Uterine smooth muscle cell (primary cell): ENCODE results near the gene TAF1B. TPM values are rescaled to one million over a fixed set of nuclear protein-coding genes. Genes with fewer than 3 reads are reported as not detected.

Source experiments
- total RNA-seq: library from RNA; depleted of rRNA; stranded (reverse); fragments of >200 nt; gene quantifications from 2 replicates; pipeline ENCODE4 v1.2.3, GENCODE V29; 2014

The TAF1B gene
- 40.9 and 46.6 TPM in 2 replicates for total RNA-seq

DNA sequence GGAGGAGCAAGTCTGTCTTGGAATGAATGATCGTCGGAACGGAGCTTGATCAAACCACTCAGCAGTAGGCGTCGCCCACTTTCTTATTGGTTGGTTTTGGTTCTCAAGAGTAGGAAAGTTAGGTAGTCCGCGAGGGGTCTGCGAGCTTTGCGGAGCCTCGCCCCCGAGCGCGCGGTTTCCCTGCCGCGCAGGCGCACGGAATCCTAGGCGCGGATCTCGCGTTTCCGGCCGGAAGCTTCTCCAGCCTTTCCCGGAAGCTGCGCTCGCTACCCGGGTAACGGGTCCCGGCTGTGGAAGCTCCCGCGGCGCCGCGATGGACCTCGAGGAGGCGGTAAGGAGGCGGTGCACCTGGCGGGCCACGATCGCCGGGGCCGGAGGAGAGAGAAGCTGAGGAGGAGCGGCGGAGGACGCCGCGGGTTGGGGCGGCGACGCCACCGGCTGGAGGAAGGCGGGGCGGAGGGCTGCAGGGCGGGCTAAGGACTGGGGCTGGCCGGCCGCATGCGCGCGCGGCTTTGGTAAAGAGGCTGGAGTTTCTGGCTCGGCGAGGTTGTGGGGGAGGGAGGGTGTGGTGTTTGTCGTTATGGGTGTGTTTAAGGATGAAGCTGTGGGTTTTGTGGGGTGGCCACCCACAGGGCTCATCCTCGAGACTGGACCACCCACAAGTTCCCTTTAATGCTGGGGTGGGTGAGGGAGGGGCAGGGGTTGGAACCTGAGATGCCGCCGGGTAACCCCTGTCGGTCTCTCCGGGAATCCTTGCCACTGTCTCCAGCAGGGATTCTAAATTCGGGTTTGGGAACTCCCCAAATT is at the start of gene TAF1B:
TSS of gene TAF1B (plus strand) at position 246 of the 807 bp plus-strand sequence. CDS start at position 314, 68 bp downstream.

DNA sequence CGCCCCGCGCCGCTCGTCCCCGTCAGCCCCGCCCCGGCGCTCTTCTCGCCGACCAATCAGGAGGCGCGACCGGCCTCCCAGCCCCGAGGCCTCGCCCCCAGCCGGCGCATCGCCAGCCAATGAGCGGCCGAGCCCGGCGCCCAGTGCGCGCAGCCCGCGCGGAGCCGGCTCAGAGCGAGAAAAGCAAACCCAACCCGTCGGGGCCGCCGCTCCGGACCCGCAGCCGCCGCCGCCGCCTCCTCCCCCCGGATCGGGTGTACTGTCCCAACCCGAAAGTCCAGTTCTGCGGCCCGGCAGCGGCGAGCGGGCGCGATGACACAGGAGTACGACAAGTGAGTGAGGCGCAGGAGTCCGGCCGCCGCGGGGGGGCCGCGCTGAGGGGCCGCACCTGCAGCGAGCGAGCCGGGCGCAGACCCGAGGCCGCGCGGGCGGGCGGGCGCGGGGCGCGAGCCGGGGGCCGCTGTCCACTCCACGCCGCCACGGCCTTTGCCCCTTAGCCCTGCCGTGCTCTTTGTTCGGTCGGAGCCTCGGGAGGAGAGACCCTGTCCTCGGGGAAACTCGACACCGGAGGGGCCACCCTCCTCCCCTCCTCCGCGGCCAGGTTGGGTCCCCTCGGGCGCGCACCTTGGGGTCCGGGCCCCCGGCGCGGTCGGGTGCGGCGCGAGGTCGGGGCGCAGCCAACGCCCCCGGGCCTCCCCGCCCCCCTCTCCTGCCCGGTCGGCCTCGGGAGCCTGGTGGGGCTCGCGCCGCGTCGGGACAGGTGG is 108.4 kb downstream of the TAF1B start, which contains the start of gene GRHL1:
TSS of gene GRHL1 (plus strand) at position 172 of the 764 bp plus-strand sequence. CDS start at position 313, 141 bp downstream.

Other genes with a start within 250 kb of the TAF1B start
- gene YWHAQ, start 212.5 kb upstream of the TAF1B start, total RNA-seq: 259 and 420 TPM in 2 replicates
- under 0.01 and 0.37 TPM in 2 replicates for gene GRHL1, start 108.2 kb downstream of the TAF1B start, total RNA-seq
- gene KLF11, start 200.1 kb downstream of the TAF1B start, total RNA-seq: 4.1 and 6.7 TPM in 2 replicates
- gene CYS1, start 236.9 kb downstream of the TAF1B start, total RNA-seq: 0.33 and 1.5 TPM in 2 replicates